ENCODE measurements around the gene RIPPLY3. TPM values are rescaled to one million over a fixed set of nuclear protein-coding genes. Genes with fewer than 3 reads are reported as not detected.
"Not testable (repeated sequence)": the region's sequence is repeated elsewhere in the genome, so short reads cannot be mapped to it uniquely, and the experiment has no call there.

Gene RIPPLY3
- total RNA-seq, 1 donor from 2014 or later = 86.4 TPM

DNA sequence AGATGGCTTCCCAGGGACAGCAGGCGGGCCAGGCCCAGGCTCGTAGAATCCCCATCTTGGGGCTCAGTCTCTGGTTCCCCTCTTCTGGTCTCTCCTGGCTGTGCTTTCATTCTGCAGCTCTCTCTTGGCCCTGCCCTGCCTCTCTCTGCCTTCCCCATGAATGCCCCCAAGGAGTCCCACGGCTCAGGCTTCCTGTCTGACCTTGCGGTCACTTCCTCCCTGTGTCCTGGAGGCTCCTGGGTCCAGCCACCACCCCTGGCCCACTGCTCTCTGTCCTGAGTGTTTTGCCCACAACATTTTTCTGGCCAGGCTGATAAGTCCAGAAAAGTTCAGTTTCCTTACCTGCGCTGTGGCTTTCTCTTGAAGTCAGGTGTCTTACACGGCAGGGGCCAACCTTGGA, 37.3 kb downstream of the RIPPLY3 start:
- TF ChIP-seq, protein P1, sequence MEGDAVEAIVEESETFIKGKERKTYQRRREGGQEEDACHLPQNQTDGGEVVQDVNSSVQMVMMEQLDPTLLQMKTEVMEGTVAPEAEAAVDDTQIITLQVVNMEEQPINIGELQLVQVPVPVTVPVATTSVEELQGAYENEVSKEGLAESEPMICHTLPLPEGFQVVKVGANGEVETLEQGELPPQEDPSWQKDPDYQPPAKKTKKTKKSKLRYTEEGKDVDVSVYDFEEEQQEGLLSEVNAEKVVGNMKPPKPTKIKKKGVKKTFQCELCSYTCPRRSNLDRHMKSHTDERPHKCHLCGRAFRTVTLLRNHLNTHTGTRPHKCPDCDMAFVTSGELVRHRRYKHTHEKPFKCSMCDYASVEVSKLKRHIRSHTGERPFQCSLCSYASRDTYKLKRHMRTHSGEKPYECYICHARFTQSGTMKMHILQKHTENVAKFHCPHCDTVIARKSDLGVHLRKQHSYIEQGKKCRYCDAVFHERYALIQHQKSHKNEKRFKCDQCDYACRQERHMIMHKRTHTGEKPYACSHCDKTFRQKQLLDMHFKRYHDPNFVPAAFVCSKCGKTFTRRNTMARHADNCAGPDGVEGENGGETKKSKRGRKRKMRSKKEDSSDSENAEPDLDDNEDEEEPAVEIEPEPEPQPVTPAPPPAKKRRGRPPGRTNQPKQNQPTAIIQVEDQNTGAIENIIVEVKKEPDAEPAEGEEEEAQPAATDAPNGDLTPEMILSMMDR (IDR thresholded peaks at IDR 0.05; ENCODE audit: unreplicated experiment) = no peak
- peaks cover 31% of the 10 kb centered on the region for H3K4me1 Mint-ChIP-seq (ENCODE audit: unreplicated experiment)
- no peaks in the 10 kb centered on the region for H3K9me3 Mint-ChIP-seq (ENCODE audit: unreplicated experiment)
- H3K27ac Mint-ChIP-seq (ENCODE audit: unreplicated experiment) = peak overlapping the region; percentile 74
- H3K27me3 Mint-ChIP-seq (ENCODE audit: unreplicated experiment) = peaks cover 3% of the 10 kb centered on the region
- peak overlapping the region; percentile 80 for H3K4me3 Mint-ChIP-seq (ENCODE audit: unreplicated experiment)
- H3K36me3 Mint-ChIP-seq (ENCODE audit: low read depth, unreplicated experiment) = peaks cover 20% of the 10 kb centered on the region
- peak; percentile 11 for DNase-seq (ENCODE audit: low spot score)

DNA sequence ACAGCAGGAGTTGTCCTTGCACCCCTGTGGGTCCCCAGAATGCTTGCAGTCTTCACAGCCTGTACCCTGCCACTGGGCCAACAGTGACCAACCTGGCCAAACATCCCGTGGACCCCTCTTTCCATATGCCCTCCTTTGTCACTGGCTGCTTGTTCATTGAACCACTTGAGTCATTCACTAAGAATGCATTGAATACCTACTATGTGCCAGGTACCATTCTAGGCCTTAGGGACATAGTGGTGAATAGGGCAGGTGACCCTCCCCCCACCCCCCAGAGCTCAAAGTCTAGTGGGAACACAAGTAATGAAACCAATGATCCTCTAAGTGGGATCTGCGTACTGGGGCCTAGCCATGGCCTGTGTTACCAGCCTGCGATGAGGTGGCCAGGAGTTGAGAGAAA, 38.1 kb downstream of the RIPPLY3 start:
- TF ChIP-seq, protein P1 (IDR thresholded peaks at IDR 0.05; ENCODE audit: unreplicated experiment) = no peak
- Mint-ChIP-seq H3K27me3 (ENCODE audit: unreplicated experiment) (peaks cover 3% of the 10 kb centered on the region), H3K4me1 (ENCODE audit: unreplicated experiment) (peaks cover 31% of the 10 kb centered on the region), H3K27ac (ENCODE audit: unreplicated experiment) (peak overlapping the region; percentile 21), H3K9me3 (ENCODE audit: unreplicated experiment) (no peaks in the 10 kb centered on the region), H3K36me3 (ENCODE audit: low read depth, unreplicated experiment) (peaks cover 26% of the 10 kb centered on the region), H3K4me3 (ENCODE audit: unreplicated experiment) (no peak overlapping the region)
- no peak for DNase-seq (ENCODE audit: low spot score)

DNA sequence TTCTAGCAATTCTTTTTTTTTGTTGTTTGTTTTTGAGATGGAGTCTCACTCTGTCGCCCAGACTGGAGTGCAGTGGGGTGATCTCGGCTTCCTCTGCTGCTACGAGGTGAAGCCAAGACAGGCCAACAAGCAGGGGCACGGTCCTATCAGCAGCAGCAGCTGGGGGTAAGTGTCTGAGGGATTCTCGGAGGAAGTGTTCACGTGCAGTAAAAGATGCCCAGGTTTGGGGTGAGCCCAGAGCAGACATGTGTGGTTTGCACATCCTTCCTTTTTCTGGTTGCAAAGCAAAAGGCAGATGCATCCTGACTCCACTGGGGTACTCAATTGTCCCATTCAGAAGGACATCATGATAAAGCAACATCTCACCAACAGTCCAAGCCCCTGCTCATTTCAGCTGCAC, 38.6 kb downstream of the RIPPLY3 start:
- Mint-ChIP-seq H3K9me3 (ENCODE audit: unreplicated experiment) (no peaks in the 10 kb centered on the region), H3K4me1 (ENCODE audit: unreplicated experiment) (peaks cover 29% of the 10 kb centered on the region), H3K36me3 (ENCODE audit: low read depth, unreplicated experiment) (peaks cover 31% of the 10 kb centered on the region), H3K4me3 (ENCODE audit: unreplicated experiment) (no peak overlapping the region), H3K27me3 (ENCODE audit: unreplicated experiment) (peaks cover 4% of the 10 kb centered on the region), H3K27ac (ENCODE audit: unreplicated experiment) (no peak overlapping the region)
- TF ChIP-seq, protein P1 (IDR thresholded peaks at IDR 0.05; ENCODE audit: unreplicated experiment) = no peak
- no peak for DNase-seq (ENCODE audit: low spot score)

DNA sequence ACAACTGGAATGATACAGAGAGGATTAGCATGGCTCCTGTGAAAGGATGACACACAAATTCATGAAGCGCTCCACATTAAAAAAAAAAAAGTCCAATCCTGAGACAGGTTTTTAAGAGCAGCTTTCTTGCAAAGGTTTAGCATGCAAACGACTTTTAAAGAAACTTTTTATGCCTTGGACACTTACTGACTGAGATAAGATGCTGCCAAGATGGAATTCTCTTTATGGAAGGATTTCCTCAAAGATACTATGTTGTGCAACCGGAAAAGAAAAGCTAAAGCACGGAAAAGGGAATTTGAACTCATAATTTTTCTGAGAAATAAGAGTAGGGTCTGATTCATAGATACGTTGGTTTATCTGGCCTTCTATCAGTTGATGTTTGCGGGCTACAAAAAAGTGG, 39.1 kb downstream of the RIPPLY3 start:
- H3K27ac Mint-ChIP-seq (ENCODE audit: unreplicated experiment) = no peak overlapping the region
- no peaks in the 10 kb centered on the region for H3K9me3 Mint-ChIP-seq (ENCODE audit: unreplicated experiment)
- H3K27me3 Mint-ChIP-seq (ENCODE audit: unreplicated experiment) = peaks cover 4% of the 10 kb centered on the region

DNA sequence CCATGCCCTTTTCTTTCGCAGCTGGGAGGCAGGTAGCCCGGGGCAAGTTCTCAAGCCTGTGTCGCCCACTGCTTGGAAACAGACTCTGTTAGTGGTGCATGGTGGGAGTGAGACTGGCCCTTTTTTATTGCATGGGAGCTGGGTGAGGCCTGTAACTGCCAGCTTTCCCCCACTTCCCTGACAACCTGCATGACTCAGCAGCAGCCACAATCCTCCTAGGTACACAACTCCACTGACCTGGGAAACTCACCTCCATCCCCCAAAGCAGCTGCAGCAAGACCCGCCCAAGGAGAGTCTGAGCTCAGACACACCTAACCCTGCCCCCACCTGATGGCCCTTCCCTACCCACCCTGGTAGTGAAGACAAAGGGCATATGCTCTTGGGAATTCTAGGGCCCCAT, 40.6 kb downstream of the RIPPLY3 start:
- no peak overlapping the region for H3K4me3 Mint-ChIP-seq (ENCODE audit: unreplicated experiment)
- peaks cover 37% of the 10 kb centered on the region for H3K36me3 Mint-ChIP-seq (ENCODE audit: low read depth, unreplicated experiment)
- TF ChIP-seq, protein P1 (IDR thresholded peaks at IDR 0.05; ENCODE audit: unreplicated experiment) = no peak
- DNase-seq (ENCODE audit: low spot score) = no peak
- H3K27me3 Mint-ChIP-seq (ENCODE audit: unreplicated experiment) = peaks cover 6% of the 10 kb centered on the region
- no peaks in the 10 kb centered on the region for H3K9me3 Mint-ChIP-seq (ENCODE audit: unreplicated experiment)
- H3K27ac Mint-ChIP-seq (ENCODE audit: unreplicated experiment) = no peak overlapping the region
- peaks cover 28% of the 10 kb centered on the region for H3K4me1 Mint-ChIP-seq (ENCODE audit: unreplicated experiment)

More for the DNA sequence above, 39.1 kb downstream of the RIPPLY3 start:
- no peak for DNase-seq (ENCODE audit: low spot score)
- H3K36me3 Mint-ChIP-seq (ENCODE audit: low read depth, unreplicated experiment) = peaks cover 33% of the 10 kb centered on the region
- no peak overlapping the region for H3K4me3 Mint-ChIP-seq (ENCODE audit: unreplicated experiment)
- TF ChIP-seq, protein P1 (IDR thresholded peaks at IDR 0.05; ENCODE audit: unreplicated experiment) = no peak
- H3K4me1 Mint-ChIP-seq (ENCODE audit: unreplicated experiment) = peaks cover 28% of the 10 kb centered on the region

DNA sequence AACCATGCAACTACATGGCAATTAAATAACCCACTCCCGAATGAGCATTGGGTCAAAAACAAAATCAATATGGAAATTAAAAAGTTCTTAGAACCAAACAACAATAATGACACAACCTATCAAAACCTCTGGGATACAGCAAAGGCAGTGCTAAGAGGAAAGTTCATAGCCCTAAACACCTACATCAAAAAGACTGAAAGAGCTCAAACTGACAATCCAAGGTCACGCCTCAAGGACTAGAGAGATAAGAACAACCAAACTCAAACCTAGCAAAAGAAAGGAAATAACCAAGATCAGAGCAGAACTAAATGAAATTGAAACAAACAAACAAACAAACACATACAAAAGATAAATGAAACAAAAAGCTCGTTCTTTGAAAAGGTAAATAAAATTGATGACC, 43.2 kb downstream of the RIPPLY3 start:
- H3K4me1 Mint-ChIP-seq (ENCODE audit: unreplicated experiment) = peaks cover 18% of the 10 kb centered on the region
- H3K4me3 Mint-ChIP-seq (ENCODE audit: unreplicated experiment); DNase-seq (ENCODE audit: low spot score); H3K27me3 Mint-ChIP-seq (ENCODE audit: unreplicated experiment); H3K27ac Mint-ChIP-seq (ENCODE audit: unreplicated experiment); H3K9me3 Mint-ChIP-seq (ENCODE audit: unreplicated experiment): not testable (repeated sequence)
- peaks cover 37% of the 10 kb centered on the region for H3K36me3 Mint-ChIP-seq (ENCODE audit: low read depth, unreplicated experiment)

Measured in endothelial cell (in vitro differentiated cells).